Hepatocyte (in vitro differentiated cells): ENCODE measurements around the gene EFNA2. TPM values are rescaled to one million over a fixed set of nuclear protein-coding genes. Genes with fewer than 3 reads are reported as not detected.

Experiments
- DNase-seq: peaks from one replicate; pipeline ENCODE4 v3.0.0-alpha.2; 2016; ENCODE audit warnings: low spot score
- H2AFZ ChIP-seq: fragments of 200-600 bp; sonication (generic); 2 replicates; pipeline ENCODE4 v1.6.0; 2016; ENCODE audit warnings: antibody characterized with exemption, mild to moderate bottlenecking
- H3K27ac ChIP-seq: fragments of 200-600 bp; sonication (generic); 2 replicates; pipeline ENCODE4 v1.5.1; 2016; ENCODE audit warnings: mild to moderate bottlenecking
- H3K27me3 ChIP-seq: fragments of 200-600 bp; sonication (generic); 2 replicates; pipeline ENCODE4 v1.6.1; 2016
- H3K36me3 ChIP-seq: fragments of 200-600 bp; sonication (generic); replicated peaks from 2 replicates; pipeline ENCODE4 v1.5.1; 2016; ENCODE audit warnings: low read depth; ENCODE audit not compliant: insufficient read depth
- H3K4me1 ChIP-seq: fragments of 200-600 bp; sonication (generic); 2 replicates; pipeline ENCODE4 v1.5.1; 2016; ENCODE audit warnings: mild to moderate bottlenecking, moderate library complexity; ENCODE audit not compliant: insufficient read depth
- H3K4me2 ChIP-seq: fragments of 200-600 bp; sonication (generic); 2 replicates; pipeline ENCODE4 v1.6.0; 2016
- H3K4me3 ChIP-seq: fragments of 200-600 bp; sonication (generic); 2 replicates; pipeline ENCODE4 v1.5.1; 2016; ENCODE audit warnings: mild to moderate bottlenecking
- H3K79me2 ChIP-seq: fragments of 200-600 bp; sonication (generic); 2 replicates; pipeline ENCODE4 v1.6.0; 2017; ENCODE audit warnings: mild to moderate bottlenecking
- H3K9me2 ChIP-seq: fragments of 200-600 bp; sonication (generic); replicated peaks from 2 replicates; pipeline ENCODE4 v1.6.0; 2017; ENCODE audit warnings: mild to moderate bottlenecking; ENCODE audit not compliant: insufficient read depth
- H3K9me3 ChIP-seq: fragments of 200-600 bp; sonication (generic); 2 replicates; pipeline ENCODE4 v1.5.1; 2016; ENCODE audit warnings: low read depth, mild to moderate bottlenecking
- H4K20me1 ChIP-seq: fragments of 200-600 bp; sonication (generic); 2 replicates; pipeline ENCODE4 v1.6.0; 2016; ENCODE audit warnings: mild to moderate bottlenecking; ENCODE audit not compliant: insufficient read depth, poor library complexity, severe bottlenecking
- CTCF ChIP-seq: fragments of 200-600 bp; sonication (generic); IDR thresholded peaks from 2 replicates; pipeline ENCODE4 v1.5.1; 2016; ENCODE audit warnings: antibody characterized with exemption, mild to moderate bottlenecking; ENCODE audit not compliant: poor library complexity
- EZH2 ChIP-seq: fragments of 200-600 bp; sonication (generic); IDR thresholded peaks from 2 replicates; pipeline ENCODE4 v1.6.1; 2016; ENCODE audit warnings: antibody characterized with exemption, mild to moderate bottlenecking, borderline replicate concordance
- EZH2phosphoT487 ChIP-seq: fragments of 200-600 bp; sonication (generic); IDR thresholded peaks from one replicate; pipeline ENCODE4 v1.6.1; 2018; ENCODE audit warnings: antibody characterized with exemption, mild to moderate bottlenecking, low read depth, moderate library complexity; ENCODE audit not compliant: unreplicated experiment, severe bottlenecking
- WGBS: methylation state at CpG from one replicate; pipeline ENCODE4 v1.1.6; 2016; ENCODE audit warnings: low lambda C conversion rate; ENCODE audit errors: missing lambda C conversion rate; 5-methylcytosine and 5-hydroxymethylcytosine counted together
- polyA plus RNA-seq: library from polyadenylated mRNA; unstranded; fragments of >200 nt; fragmentation: Nextera tagmentation; extraction: Ambion mirVana; gene quantifications from 2 replicates; pipeline ENCODE4 v1.2.1, GENCODE V29; 2016
- total RNA-seq: library from RNA; depleted of rRNA; stranded (reverse); fragments of >200 nt; gene quantifications from 2 replicates; pipeline ENCODE4 v1.2.3, GENCODE V29; 2014

Gene EFNA2
- total and polyA plus RNA-seq, 2 experiments from 2014 or later, result 1.3 to 14.2 TPM

- TF ChIP-seq EZH2, result no peak
- TF ChIP-seq EZH2phosphoT487, result no peak
- TF ChIP-seq CTCF, result no peak
- peak; percentile 65 for DNase-seq
- H2AFZ ChIP-seq, result no peak overlapping the region
- H3K4me3 ChIP-seq, result no peak overlapping the region
- peak overlapping the region; percentile 93 for H3K27ac ChIP-seq
- peak overlapping the region; percentile 71 for H3K4me2 ChIP-seq
- 71% methylated on average over 25 of the region's 25 CpGs for WGBS
- peaks cover 28% of the 10 kb centered on the region for H3K4me1 ChIP-seq
- H3K36me3 ChIP-seq, result no peaks in the 10 kb centered on the region
- H3K27me3 ChIP-seq, result no peaks in the 10 kb centered on the region
- H3K79me2 ChIP-seq, result peaks cover 50% of the 10 kb centered on the region
- H4K20me1 ChIP-seq, result no peaks in the 10 kb centered on the region
- no peaks in the 10 kb centered on the region for H3K9me2 ChIP-seq
- H3K9me3 ChIP-seq, result no peaks in the 10 kb centered on the region
These were observed 6.2 kb downstream of the EFNA2 start for GRCh38 chr19:1291761-1292418.

DNA sequence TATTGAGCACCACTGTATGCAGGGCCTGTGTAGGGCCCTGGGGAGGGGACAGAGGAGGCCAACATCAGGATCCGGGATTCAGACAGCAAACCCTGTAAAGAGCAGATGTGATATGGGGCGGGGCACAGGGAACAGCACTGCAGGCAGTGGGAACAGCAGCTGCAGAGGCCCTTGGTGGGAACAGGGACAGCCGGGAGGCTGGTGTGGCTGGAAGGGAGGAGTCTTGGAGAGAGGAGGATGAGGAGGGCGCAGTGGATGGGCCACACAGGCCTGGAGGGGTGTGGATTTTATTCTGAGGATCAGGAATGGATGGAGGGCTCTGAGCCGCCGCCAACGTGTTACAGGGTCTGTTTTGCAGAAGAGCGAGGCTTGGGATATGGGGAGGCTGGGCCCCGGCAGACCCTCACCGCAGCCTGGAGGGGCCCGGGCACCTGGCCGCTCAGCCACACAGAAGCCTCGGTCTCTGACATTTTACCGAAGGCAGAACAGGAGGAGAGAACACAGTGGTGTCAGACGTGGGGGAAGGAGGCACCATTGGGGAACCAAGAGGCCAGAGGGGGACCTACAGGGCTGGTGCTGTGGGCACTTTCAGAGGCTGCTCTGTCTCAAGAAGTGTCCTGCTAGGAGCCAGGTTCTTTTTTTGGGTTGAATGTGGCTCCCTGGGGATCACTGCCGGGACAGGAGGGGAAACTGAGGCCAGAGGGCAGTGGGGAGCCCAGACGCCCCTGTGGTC lies 6.9 kb downstream of the EFNA2 start:
- Histone ChIP-seq H3K36me3 (no peaks in the 10 kb centered on the region), H3K4me1 (peaks cover 21% of the 10 kb centered on the region), H3K4me2 (peak overlapping the region; percentile 71), H3K4me3 (no peak overlapping the region), H4K20me1 (no peaks in the 10 kb centered on the region), H3K9me2 (no peaks in the 10 kb centered on the region), H2AFZ (no peak overlapping the region), H3K9me3 (no peaks in the 10 kb centered on the region), H3K79me2 (peaks cover 43% of the 10 kb centered on the region), H3K27ac (peak overlapping the region; percentile 93), H3K27me3 (no peaks in the 10 kb centered on the region)
- no peak for TF ChIP-seq CTCF
- no peak for TF ChIP-seq EZH2
- no peak for TF ChIP-seq EZH2phosphoT487
- no peak for DNase-seq
- WGBS, result 89% methylated on average over 17 of the region's 17 CpGs

DNA sequence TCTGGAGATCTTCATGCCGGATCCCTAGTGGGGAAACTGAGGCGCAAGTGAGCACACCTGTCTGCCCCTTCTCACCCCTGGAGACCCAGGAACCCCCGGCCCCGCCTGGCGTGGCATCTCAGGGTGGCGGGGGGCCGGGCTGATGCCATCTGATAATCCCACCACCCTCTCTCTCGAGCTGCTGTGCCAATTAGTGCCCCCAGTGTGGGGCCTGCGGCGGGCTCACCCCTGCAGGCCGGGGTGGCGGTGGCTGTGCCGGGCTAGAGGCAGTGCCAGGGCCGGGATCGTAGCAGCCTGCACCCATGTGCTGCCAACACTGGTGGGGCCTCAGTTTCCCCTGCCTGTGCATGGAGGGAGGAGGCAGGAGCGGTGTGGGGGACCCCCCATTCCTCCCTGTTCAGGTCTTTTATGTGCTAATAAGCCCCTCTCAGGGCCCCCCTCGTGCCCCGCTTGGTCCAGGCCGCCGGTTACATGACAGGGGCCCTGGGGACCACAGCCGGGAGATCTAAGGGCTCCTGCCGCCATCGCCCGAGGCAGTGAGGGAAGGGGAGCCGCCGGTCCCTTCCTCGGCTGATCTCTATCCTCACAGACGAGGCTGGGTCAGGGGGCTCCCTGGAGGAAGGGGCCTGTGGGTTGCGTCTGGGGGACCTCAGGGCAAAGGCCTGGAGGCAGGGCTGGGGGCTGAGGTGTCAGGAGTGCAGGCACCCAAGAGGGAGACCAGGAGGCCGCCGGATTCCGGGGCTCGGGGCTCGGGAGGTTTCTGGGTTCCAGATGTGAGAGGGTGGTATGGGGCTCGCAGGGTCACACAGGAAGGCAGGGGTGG lies 8.3 kb downstream of the EFNA2 start:
- H4K20me1 ChIP-seq, result no peaks in the 10 kb centered on the region
- TF ChIP-seq EZH2, result no peak
- no peak for TF ChIP-seq CTCF
- no peak for TF ChIP-seq EZH2phosphoT487
- DNase-seq, result no peak
- H3K9me2 ChIP-seq, result no peaks in the 10 kb centered on the region
- H3K9me3 ChIP-seq, result no peaks in the 10 kb centered on the region
- WGBS, result 91% methylated on average over 31 of the region's 35 CpGs
- no peaks in the 10 kb centered on the region for H3K36me3 ChIP-seq
- H3K79me2 ChIP-seq, result peaks cover 29% of the 10 kb centered on the region
- no peaks in the 10 kb centered on the region for H3K27me3 ChIP-seq
- peaks cover 17% of the 10 kb centered on the region for H3K4me1 ChIP-seq
- H2AFZ ChIP-seq, result no peak overlapping the region
- H3K4me2 ChIP-seq, result no peak overlapping the region
- H3K27ac ChIP-seq, result no peak overlapping the region
- H3K4me3 ChIP-seq, result no peak overlapping the region
